Suppressor macrophage (primary cell): ENCODE data around the gene ETS2.
"Not testable (repeated sequence)": the region's sequence is repeated elsewhere in the genome, so short reads cannot be mapped to it uniquely, and the experiment has no call there.

ENCODE experiments used
- DNase-seq, 4 experiments: peaks; one replicate each; pipeline ENCODE4 v3.0.0-alpha.2; 2020 to 2022

ETS2 gene

GRCh38 chr21:38839328-38840286 lies 33.9 kb downstream of the ETS2 start:
- peak; percentile 52 to 77 (median 70) for DNase-seq

- DNase-seq = peak; percentile 34 to 58 (median 47)
Observed at GRCh38 chr21:38840456-38841300, 34.9 kb downstream of the ETS2 start.

GRCh38 chr21:38841472-38841871 lies 35.7 kb downstream of the ETS2 start:
- DNase-seq = no peak

- DNase-seq = no peak
Observed at GRCh38 chr21:38842079-38842478, 36.4 kb downstream of the ETS2 start.

- DNase-seq = no peak
Observed at GRCh38 chr21:38843379-38843778, 37.6 kb downstream of the ETS2 start.

- peak in 2 of 4 experiments; percentile 27 to 34 for DNase-seq
Observed at GRCh38 chr21:38843806-38844503, 38.2 kb downstream of the ETS2 start.

GRCh38 chr21:38845374-38845773 lies 39.6 kb downstream of the ETS2 start:
- not testable (repeated sequence) for DNase-seq

GRCh38 chr21:38847556-38847955 lies 41.8 kb downstream of the ETS2 start:
- no peak for DNase-seq

GRCh38 chr21:38848187-38848609 lies 42.5 kb downstream of the ETS2 start:
- no peak for DNase-seq

- DNase-seq = no peak
Observed at GRCh38 chr21:38849776-38850175, 44.0 kb downstream of the ETS2 start.

- DNase-seq = no peak
Observed at GRCh38 chr21:38850277-38850951, 44.7 kb downstream of the ETS2 start.

- DNase-seq = no peak
Observed at GRCh38 chr21:38851101-38851500, 45.4 kb downstream of the ETS2 start.

GRCh38 chr21:38852278-38852677 lies 46.5 kb downstream of the ETS2 start:
- DNase-seq = no peak

- DNase-seq = no peak
Observed at GRCh38 chr21:38852708-38853107, 47.0 kb downstream of the ETS2 start.

- no peak for DNase-seq
Observed at GRCh38 chr21:38853421-38853919, 47.7 kb downstream of the ETS2 start.

- DNase-seq = no peak
Observed at GRCh38 chr21:38857152-38857825, 51.6 kb downstream of the ETS2 start.

- no peak for DNase-seq
Observed at GRCh38 chr21:38858026-38858811, 52.5 kb downstream of the ETS2 start.

- DNase-seq = no peak
Observed at GRCh38 chr21:38858812-38859205, 53.1 kb downstream of the ETS2 start.

- DNase-seq = no peak
Observed at GRCh38 chr21:38859852-38860251, 54.1 kb downstream of the ETS2 start.

- DNase-seq = no peak
Observed at GRCh38 chr21:38861056-38861455, 55.3 kb downstream of the ETS2 start.
